DMS114 treated with DMSO at 0.1 percent for 48 hours (cell line): ENCODE results near the gene CD44.
"Not testable (repeated sequence)": the region's sequence is repeated elsewhere in the genome, so short reads cannot be mapped to it uniquely, and the experiment has no call there.

Experiments used
- DNase-seq: peaks from one replicate; lab custom pipeline; 2025; ENCODE audit not compliant: unreplicated experiment; lab: John Stamatoyannopoulos, UW

Gene CD44

GRCh38 chr11:35207471-35208403 is 68.8 kb downstream of the CD44 start:
- DNase-seq = no peak

- no peak for DNase-seq
Measured at GRCh38 chr11:35208795-35209194, 69.8 kb downstream of the CD44 start.

GRCh38 chr11:35210876-35211546 is 72.0 kb downstream of the CD44 start:
- no peak for DNase-seq

GRCh38 chr11:35211952-35212351 is 73.0 kb downstream of the CD44 start:
- DNase-seq = no peak

GRCh38 chr11:35214226-35214770 is 75.3 kb downstream of the CD44 start:
- DNase-seq = no peak

- DNase-seq = no peak
Measured at GRCh38 chr11:35214792-35215193, 75.8 kb downstream of the CD44 start.

GRCh38 chr11:35215945-35216344 is 77.0 kb downstream of the CD44 start:
- no peak for DNase-seq

GRCh38 chr11:35216962-35217678 is 78.1 kb downstream of the CD44 start:
- no peak for DNase-seq

- no peak for DNase-seq
Measured at GRCh38 chr11:35218956-35219355, 80.0 kb downstream of the CD44 start.

GRCh38 chr11:35223371-35223796 is 84.4 kb downstream of the CD44 start:
- DNase-seq = no peak

GRCh38 chr11:35223991-35224390 is 85.0 kb downstream of the CD44 start:
- DNase-seq = no peak

- no peak for DNase-seq
Measured at GRCh38 chr11:35225946-35226520, 87.1 kb downstream of the CD44 start.

GRCh38 chr11:35226756-35227155 is 87.8 kb downstream of the CD44 start:
- not testable (repeated sequence) for DNase-seq

- DNase-seq = no peak
Measured at GRCh38 chr11:35227576-35228327, 88.8 kb downstream of the CD44 start.

- DNase-seq = no peak
Measured at GRCh38 chr11:35228328-35228725, 89.4 kb downstream of the CD44 start.

GRCh38 chr11:35230388-35230787 is 91.4 kb downstream of the CD44 start:
- no peak for DNase-seq

- no peak for DNase-seq
Measured at GRCh38 chr11:35231076-35231860, 92.3 kb downstream of the CD44 start.

- DNase-seq = no peak
Measured at GRCh38 chr11:35232891-35233330, 93.9 kb downstream of the CD44 start.

GRCh38 chr11:35233518-35233917 is 94.5 kb downstream of the CD44 start:
- no peak for DNase-seq
